Hematopoietic multipotent progenitor cell treated with erythropoietin and hydrocortisone succinate and interleukin-3 and kit ligand, for 17 days (in vitro differentiated cells): ENCODE measurements around the gene OR14I1.
"Not testable (repeated sequence)": the region's sequence is repeated elsewhere in the genome, so short reads cannot be mapped to it uniquely, and the experiment has no call there.

Source experiments
- DNase-seq: peaks from one replicate; pipeline ENCODE4 v3.0.0-alpha.2; 2015; ENCODE audit warnings: low spot score

Gene OR14I1

GRCh38 chr1:248686815-248687214 is 15.8 kb downstream of the OR14I1 start:
- DNase-seq, result no peak

GRCh38 chr1:248681651-248682050 is 20.9 kb downstream of the OR14I1 start:
- DNase-seq, result no peak

- DNase-seq, result no peak
These were observed 32.6 kb downstream of the OR14I1 start for GRCh38 chr1:248670003-248670402.

GRCh38 chr1:248663453-248664328 is 38.9 kb downstream of the OR14I1 start:
- not testable (repeated sequence) for DNase-seq

- not testable (repeated sequence) for DNase-seq
These were observed 45.8 kb downstream of the OR14I1 start for GRCh38 chr1:248656797-248657196.

GRCh38 chr1:248655354-248655753 is 47.2 kb downstream of the OR14I1 start, which contains the start of gene OR2T27:
TSS of gene OR2T27 (minus strand) at chr1:248655528. CDS start at chr1:248650884, 4,644 bp downstream.
- DNase-seq, result not testable (repeated sequence)
